Measurements from ENCODE around the gene ANO6.

Gene ANO6

DNA sequence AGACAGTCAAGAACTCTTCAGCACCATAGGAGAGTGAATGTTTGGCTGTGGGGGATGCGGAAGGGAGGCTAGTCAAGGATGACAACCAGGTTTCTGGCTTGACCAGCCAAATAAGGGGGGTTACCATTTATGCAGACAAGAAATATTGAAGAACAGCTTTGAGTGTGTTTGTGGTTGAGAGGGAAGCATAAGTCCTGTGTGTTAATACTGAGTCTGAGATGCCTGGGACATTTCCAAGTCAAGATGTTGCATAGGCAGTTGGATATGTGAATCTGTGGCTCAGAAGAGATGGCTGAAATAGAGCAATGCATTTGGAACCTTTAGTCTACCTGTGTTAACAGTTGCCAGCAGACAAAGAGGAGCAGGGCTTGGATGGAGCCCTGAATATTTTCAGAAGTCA lies 66.1 kb downstream of the ANO6 start:
- no peak for DNase-seq

DNA sequence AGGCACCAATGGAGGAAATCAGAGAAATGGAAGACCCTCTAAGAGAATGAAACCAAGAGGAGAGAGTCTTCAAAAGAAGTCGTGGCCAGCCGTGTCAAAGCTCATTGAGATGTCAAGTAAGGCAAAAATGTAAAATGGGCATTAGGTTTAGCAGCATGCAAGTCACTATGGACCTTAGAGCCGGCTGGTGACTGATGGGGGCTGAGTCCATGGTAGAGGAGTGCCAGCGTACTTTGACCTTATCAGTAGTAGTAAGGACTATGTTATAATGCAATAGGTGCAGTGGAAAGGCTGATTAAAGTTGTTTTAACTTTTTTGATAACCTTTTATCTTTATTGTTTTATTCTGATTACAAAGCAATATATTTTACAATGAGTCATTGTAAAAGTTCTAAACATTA lies 66.5 kb downstream of the ANO6 start:
- DNase-seq: no peak

DNA sequence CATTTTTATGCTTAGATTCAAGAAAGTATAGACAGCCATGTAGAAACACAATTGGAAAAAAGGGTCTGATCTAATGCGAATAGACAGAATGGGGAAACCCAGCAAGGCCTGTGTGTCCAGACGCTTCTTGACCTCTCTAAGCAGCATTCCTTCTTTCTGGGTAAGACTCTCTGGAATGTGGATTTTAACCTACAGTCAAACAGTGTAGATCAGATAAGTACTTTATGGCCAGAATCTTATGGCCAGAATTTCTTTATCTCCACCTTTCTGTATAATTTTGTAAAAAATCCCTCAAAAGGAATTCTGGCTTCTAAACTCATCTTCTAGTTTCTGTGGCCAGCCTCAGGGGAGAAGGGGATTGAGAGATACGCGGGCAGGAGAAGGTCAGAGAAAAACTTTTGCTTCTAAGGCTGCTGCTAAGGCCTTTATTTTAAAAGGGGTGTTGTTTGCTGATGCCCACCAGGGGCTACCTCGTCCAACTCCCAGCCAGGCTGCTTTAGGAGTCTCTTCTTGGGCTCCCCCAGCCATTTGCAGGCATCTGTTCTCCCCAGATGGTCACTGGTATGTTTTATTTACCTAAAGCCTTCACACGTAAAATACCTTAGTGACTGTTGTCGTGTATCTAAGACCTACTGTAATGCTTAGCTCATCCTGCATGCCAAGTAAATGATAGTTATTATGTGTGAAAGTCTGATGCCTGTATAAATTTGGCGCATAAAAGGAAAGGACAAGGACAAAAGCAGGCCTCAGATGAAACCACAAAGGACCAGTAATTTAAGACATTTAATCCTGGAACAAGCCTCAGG lies 68.4 kb downstream of the ANO6 start:
- DNase-seq: no peak

DNA sequence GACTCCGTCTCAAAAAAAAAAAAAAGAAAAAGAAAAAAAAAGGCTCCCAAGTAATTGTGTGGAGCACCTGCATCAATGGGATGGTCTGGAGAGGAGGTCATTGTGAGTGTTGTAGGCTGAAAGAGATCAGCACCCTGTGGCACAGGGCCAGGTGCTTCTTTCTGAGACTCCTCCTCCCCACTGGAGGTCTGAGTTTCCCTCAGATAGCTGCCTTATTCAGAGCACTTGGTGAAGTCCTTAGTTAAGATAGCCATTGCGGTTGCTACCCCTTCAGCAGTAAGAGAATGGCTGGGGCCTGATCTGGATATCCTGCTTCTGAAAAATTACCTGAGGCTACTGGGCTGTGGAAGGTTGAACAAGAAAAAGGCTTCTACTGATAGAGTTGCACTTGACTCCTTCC lies 69.8 kb downstream of the ANO6 start:
- no peak for DNase-seq

DNA sequence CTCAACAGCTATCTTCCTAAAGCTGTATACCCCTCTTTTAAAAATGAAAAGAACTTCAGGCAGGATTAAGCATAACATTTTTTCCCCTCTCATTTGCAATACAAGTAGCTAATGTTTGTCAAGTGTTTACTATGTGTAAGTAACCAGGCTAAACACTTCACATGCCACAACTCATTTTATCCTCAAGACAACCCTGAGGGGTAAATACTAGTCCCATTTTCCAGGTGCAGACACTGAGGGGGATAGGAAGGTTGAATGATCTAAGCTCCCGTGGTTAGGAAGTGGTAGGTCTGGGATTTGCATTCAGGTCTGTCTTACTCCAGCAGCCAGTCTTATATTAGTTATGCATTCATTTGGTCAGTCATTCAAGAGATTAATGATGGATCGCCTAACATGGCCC lies 70.7 kb downstream of the ANO6 start:
- DNase-seq: no peak

DNA sequence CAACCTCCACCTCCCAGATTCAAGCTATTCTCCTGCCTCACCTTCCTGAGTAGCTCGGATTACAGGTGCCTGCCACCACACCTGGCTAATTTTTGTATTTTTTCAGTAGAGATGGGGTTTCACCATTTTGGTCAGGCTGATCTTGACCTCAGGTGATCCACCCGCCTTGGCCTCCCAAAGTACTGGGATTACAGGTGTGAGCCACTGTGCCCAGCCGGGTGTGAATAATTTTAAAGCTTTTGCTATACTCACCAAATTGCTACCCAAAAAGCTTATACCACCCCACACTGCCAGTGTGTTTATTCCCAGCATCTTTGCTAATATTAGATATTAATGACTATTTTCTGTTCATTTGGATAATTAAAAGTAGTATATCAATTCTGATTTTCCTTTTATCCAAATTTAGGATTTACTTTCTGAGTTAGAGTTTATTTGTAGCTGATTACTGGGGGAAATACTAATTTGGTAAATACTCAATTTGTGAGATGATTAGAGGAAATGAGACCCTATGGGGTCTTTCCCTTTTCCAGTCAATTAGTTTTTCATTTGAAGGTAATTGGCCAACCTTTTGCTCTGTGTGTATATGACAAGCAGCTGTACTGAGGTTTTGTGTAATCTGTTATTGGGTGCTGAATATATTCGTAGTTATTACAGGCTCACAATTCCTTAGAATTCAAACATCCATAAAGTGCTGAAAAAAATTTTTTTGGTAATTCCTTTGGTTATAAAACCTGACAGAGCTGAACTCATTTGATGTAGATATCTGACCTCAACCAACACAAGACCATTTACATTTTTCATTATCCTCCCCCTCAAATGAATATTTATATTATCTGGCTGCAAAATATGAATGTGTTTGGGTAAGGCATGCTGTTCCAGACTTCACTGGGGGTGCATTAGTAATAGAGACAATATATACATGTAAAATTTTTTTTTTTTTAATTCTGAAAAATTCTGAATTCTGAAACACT lies 73.6 kb downstream of the ANO6 start:
- no peak for DNase-seq

DNA sequence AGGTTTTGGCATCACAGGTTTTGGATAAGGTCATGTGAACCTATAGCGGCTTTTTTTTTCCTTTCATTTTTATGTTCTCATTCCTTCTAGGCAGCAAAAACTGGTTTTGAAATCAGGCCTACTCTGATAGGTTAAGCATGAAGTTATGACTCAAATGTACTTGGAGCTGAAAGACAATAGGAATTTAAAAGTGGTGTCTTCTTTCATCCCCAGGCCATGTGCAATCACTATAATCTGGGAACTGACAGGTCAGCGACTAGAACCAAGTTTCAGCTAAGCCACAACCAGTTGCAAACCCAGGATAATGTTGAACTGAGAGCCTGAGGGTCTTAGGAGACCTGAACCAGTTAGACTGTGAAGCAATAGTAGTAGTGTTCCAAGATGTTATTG lies 74.3 kb downstream of the ANO6 start:
- no peak for DNase-seq

DNA sequence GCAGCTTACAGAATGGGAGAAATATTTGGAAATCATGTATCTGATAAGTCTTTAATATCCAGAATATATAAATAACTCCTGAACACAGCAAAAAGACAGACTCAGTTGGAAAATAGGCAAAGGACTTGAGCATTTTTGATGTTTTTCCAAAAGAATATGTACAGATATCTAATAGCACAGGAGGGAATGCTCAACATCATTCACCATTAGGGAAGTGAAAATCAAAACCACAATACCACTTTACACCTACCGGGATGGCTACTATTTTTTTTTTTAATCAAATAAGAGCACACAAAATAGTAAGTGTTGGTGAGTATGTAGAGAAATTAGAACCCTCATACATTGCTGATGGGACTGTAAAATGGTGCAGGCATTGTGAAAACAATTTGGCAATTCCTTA lies 75.6 kb downstream of the ANO6 start:
- DNase-seq: no peak

DNA sequence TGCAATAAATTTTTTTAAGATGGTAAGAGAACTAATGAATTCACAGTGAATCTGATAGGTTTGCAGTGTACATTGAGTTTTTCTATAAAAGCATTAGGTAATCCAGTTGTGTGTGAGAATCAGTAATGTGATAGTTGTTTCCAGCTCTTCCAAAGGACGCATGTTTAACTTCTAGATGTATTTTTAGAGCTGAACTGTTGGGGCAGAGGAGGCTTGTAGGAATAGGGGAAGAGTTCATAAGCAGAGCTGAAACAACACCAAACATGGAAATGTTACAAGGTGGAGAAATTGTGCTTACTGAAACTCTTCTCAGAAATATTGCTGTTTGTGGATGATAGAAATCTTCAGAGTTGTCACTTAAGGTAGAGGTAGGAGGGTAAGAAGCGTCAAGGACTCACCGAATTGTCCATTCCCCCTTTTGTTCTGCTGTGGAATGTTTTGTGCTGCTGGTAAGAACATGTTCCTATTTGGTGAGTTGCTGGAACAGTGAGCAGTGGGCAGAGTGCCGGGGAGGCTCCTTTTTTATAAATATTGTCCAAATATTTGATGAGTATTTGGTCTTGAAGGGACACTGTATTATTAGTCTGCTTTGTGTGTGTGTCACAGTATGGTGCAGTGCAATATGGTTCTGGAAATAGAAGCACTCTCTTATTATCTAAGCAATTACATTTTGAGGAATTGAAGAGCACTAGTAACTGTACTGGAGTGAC lies 76.7 kb downstream of the ANO6 start:
- DNase-seq: no peak

DNA sequence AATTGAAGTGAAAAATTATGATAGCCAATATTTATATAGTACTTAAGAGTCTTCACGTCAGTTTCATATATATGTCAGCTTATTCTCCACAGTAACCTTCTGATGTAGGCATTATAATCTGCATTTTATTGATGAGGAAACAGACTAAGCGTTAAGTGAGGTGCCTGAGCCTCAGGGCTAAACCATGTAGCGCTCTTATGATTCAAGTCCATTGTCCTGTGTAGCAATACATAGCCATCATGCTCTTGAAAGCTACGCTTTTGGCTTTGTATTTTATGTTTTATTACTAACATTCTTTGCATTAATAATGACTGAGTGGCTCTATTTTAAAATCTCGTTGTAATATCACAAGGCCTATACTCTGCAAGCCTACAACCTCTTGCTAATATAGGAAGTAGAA lies 79.0 kb downstream of the ANO6 start:
- no peak for DNase-seq

DNA sequence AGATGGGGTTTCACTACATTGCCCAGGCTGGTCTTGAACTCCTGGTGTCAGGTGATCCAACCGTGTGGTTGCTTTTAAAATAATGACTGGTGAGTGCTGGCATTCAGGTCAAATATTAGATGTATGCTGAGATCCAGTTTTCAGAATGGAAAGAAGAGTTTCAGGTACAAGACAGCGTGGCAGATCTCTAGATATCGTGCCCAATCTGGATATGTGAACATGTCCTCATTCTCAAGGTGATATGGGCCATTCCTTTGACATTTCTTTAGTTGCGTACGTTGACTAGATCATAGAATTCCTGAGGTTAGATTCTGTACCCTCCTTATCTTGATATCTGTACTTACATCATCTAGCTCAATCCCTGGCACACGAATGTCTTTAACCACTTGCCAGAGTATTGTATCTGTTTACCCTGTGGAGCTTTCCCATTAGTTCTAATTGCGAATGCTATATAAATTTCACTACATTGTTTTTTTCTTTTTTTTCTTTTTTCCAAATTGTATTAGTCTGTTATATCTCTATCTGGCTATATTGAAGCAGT lies 80.2 kb downstream of the ANO6 start:
- no peak for DNase-seq

DNA sequence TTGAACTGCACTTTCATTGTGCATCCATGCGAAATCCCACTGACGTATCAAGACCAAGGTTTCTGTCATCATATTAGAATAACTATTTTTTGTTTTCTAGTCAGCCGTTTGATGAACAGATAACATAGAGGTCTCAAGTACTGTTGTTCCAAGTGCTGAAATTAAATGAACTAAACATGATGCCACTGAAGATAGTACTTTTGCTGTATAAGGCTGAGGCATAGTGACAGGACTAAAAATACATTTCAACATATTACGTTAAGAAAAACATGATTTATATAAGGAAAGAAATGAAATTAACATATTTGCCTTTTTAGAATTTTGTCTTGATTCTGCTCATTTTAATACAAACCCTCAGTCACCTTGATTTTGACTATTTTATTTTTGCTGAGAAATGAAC lies 82.2 kb downstream of the ANO6 start:
- no peak for DNase-seq

DNA sequence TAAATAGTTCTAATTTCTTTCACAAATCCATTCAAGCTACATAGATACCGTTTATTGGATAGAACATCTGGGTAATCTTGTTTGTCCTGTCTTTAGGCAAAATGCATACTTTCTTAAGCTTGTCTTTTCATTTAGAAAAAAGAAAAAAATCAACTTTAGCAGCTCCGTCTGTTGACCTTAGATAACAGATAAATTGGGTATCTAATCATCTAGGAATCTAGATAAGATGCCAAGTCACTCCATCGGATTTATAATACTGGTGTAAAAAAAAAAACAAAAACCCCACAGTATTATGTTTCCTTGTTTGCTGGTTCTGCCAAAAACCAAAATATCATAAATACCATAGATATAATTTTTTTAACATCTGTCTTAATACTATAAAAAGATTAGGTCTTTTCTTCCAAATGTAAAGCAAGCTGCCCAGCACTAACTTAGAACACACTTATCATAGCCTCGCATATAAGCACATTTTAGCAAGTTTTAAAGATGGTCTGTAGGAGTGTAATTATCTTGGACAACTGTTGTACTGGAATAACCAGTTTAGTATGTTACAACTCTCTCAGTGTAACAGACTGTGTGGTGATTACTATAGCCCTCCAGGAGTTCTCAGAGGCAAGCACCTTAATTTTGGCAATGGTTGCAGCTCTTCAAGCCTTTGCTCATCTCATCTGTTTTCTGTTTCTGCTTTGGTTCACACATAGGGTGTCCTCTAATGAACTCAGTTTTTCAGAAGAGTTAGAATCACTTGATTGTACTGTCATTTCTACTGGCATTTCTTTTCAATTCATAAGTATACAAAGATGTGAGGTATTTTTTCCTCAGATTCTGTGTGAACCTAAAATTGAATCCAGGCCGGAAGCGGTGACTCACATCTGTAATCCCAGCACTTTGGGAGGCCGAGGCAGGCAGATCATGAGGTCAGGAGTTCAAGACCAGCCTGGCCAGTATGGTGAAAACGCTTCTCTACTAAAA lies 83.1 kb downstream of the ANO6 start:
- no peak for DNase-seq

DNA sequence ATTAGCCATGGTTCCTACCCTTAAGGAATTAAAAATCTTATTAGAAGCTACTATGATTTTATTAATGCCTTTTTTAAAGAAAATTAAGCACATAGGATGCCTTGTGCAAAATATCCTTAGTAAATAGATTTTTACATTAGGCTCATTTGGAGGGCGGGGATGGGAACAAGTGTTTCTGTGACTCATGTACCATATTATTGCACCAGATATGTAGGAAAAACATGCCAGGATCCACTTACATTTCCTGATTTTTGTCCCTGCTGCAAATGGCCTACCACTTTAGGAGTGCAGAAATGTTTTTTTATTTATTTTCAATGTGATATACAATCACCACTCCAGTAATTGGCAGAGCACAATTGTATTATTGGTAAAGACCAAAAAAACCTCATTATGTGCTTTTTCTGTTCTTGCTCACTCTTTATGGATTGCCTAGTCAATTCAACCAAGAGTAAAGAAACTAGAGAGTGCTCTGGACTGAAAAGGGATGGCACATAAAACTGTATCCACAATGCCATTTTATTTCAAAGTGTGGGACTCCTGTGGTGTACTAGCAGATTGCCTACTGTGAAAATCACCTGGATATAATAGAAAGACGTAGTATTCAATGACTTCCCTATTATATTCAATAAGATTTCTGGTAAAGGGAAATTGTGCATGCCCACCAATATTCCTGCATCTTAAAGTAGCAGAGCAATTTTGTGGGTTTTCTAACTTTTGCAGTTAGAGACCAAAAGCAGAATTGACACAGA lies 86.9 kb downstream of the ANO6 start:
- DNase-seq: no peak

DNA sequence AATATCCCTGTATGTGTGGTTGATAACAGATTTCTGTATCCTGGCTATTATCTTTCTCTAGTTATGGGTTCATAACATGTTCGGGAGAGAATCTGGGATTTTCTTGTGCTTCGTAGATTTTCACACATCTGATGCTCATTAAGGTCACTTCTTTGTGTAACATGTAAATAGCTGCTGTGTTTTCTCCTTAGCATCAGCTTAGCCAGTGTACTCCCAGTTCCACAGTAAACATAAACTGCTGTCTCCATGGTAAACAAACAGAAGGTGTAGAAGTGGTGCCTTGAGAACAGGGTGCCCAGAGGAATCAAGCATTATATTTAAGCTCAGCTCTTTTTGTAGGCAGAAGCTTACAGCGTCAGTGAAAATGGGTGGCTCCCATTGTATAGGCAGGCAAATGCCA lies 88.0 kb downstream of the ANO6 start:
- no peak for DNase-seq

DNA sequence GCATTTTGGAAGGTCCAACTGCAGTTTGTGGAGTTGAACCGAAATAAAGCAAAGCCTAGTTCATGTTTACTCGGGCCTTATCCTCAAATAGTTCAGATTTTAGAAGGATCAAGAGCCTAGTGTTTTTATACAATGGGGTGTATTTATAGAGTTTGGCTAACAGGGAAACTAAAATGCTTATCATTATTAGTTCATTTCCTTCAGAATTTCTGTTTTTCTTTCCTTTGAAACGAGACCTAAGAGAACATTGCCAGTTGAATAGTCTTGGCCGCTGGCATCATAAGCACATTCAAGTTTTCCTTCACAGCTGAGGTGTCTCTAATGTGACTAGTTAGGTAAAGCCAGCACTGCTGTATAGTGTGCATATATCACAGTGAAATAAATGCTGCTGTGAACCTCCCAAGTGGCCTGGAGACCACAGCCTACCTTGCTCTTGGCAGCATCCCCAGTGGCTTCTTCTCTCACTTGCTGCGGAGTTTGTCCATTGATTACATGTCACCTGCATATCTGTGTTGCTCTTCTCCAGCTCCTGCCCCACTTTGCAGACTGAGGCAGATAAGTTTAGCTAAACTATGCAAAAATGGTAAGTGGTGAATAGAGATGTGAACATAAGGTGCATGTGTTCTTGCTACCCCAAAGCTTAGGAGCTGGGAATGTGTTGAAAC lies 88.8 kb downstream of the ANO6 start:
- no peak for DNase-seq

DNA sequence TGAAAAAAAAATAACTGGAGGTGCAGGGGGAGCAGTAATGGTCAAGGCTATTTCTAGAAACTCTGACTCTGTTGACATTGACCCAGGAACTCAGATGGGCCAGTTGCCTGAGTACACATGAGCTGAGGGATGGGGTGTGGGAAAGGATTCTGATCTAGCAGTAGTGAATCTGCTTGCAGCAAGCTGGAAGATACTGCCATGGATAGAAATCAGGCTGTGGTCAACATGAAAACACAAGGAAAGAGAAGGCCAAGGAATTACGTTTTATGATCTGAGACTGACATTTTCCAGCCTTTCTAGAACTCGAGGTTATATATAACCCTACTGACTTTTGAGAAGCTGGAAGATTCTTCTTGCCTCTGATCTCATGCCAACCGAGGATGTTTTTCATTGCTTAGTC lies 90.0 kb downstream of the ANO6 start:
- no peak for DNase-seq

DNA sequence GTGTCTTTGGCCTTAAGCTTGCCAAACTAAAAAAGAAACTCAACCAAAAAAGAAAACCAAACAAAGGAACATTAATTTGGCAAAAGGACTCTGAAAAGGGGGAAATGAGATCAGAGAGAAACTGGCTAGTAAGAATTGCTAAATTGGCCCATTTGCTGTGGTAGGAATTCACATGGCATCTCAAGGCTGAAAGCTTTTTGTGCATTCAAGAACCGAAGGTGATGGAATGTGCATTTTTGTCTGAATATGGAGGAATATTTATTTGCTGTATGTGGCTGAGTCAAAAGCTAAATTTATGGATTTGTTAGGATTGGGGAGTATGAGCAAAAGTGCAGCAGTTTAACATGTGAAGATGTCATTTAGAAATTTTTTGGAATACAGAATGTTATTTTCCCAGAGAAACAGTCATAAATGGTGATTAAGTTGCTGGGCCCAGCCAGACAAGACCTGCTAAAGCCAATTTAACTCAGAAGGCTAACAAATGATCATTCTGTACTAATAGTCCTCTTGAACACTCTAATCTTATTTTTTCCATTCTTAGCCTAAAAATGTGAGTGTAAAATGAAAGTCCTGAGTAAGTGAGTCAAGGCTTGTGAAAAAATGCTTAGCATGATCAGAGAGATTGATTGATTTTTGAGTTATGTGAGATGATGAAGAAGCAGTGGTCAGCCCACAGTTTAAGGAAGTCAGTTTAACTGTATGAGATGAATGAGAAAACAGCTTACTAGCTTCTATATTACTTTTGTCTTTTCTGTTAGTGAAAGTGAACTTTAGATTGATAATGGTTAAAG lies 94.1 kb downstream of the ANO6 start:
- no peak for DNase-seq

DNA sequence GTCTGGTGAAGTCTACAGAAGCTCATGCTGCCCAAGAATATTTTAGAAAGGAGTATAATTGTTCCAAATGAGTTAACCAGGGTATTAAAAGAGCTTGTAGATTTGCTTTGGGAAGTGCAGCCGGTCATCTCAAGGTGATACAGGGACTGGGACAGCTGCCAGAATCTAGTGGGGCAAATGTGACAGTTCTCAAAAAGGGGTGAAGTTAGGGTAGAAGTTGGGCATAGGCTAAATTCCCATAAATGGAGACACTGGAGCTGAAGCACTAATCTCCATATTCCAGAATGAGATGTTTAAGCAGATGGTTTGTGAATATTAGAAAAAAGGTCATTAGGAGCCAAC lies 94.7 kb downstream of the ANO6 start:
- no peak for DNase-seq

DNA sequence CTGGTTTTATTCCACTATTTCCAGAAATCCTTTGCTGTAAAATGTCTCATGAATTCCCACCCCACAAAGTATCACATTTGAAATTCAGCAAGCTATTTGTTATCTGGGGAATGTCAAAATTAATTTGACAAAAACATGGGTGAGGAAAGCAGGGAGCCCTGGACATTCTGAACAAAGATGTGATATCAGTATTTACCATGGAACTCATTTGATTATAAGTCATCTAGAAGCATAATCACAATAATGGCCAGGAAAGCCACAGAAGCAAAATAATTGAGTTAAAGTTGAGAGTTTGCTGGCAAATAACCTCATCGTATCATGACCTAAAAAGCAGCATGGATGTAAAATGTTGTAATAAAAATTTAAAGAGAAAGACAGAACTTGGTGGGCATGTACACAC lies 96.1 kb downstream of the ANO6 start:
- no peak for DNase-seq

Measured in central memory CD4-positive, alpha-beta T cell (primary cell).